ENCODE data around the gene ATP6V0A1.
"Not testable (repeated sequence)": the region's sequence is repeated elsewhere in the genome, so short reads cannot be mapped to it uniquely, and the experiment has no call there.

The ATP6V0A1 gene

GRCh38 chr17:42520540-42520951 is 61.9 kb downstream of the ATP6V0A1 start:
- DNase-seq, result no peak

GRCh38 chr17:42521036-42521435 is 62.4 kb downstream of the ATP6V0A1 start:
- no peak for DNase-seq

- no peak for DNase-seq
Measured at GRCh38 chr17:42521666-42522262, 63.1 kb downstream of the ATP6V0A1 start.

- no peak for DNase-seq
Measured at GRCh38 chr17:42522263-42522790, 63.6 kb downstream of the ATP6V0A1 start.

GRCh38 chr17:42522798-42523278 is 64.2 kb downstream of the ATP6V0A1 start:
- DNase-seq, result no peak

- DNase-seq, result no peak
Measured at GRCh38 chr17:42525221-42525620, 66.5 kb downstream of the ATP6V0A1 start.

GRCh38 chr17:42526031-42526444 is 67.4 kb downstream of the ATP6V0A1 start:
- no peak for DNase-seq

- DNase-seq, result no peak
Measured at GRCh38 chr17:42527932-42528331, 69.3 kb downstream of the ATP6V0A1 start.

- no peak for DNase-seq
Measured at GRCh38 chr17:42529061-42529460, 70.4 kb downstream of the ATP6V0A1 start.

GRCh38 chr17:42530952-42531454 is 72.3 kb downstream of the ATP6V0A1 start:
- DNase-seq, result no peak

- DNase-seq, result peak; percentile 50 to 56
Measured at GRCh38 chr17:42531455-42532354, 73.0 kb downstream of the ATP6V0A1 start.

GRCh38 chr17:42535155-42536047 is 76.7 kb downstream of the ATP6V0A1 start:
- no peak for DNase-seq

GRCh38 chr17:42536048-42536371 is 77.3 kb downstream of the ATP6V0A1 start, which contains the start of gene NAGLU:
TSS of gene NAGLU (plus strand) at chr17:42536241. CDS start at chr17:42536273, 32 bp downstream.
- peak; percentile 78 to 83 for DNase-seq

GRCh38 chr17:42536372-42537155 is 77.9 kb downstream of the ATP6V0A1 start:
- peak; percentile 62 to 68 for DNase-seq

- no peak for DNase-seq
Measured at GRCh38 chr17:42537156-42537805, 78.6 kb downstream of the ATP6V0A1 start.

- DNase-seq, result no peak
Measured at GRCh38 chr17:42537826-42538451, 79.3 kb downstream of the ATP6V0A1 start.

GRCh38 chr17:42538482-42538881 is 79.8 kb downstream of the ATP6V0A1 start:
- no peak for DNase-seq

GRCh38 chr17:42540558-42540957 is 81.9 kb downstream of the ATP6V0A1 start:
- DNase-seq, result not testable (repeated sequence)

GRCh38 chr17:42541041-42541833 is 82.6 kb downstream of the ATP6V0A1 start:
- no peak for DNase-seq

All from CD4-positive, alpha-beta T cell treated with Interleukin-4 for 1 hour (primary cell).